Endothelial cell of umbilical vein (primary cell): ENCODE results near the gene CTNNA2. TPM values are rescaled to one million over a fixed set of nuclear protein-coding genes. Genes with fewer than 3 reads are reported as not detected.

Experiments
- BruUV-seq: library from RNA; stranded (reverse); fragments of 400-500 nt; replicated peaks from 2 replicates; lab custom pipeline; 2021; lab: Mats Ljungman, UMichigan
- CTCF ChIA-PET: fragments of 300-600, 350-600 bp; sonication (Branson Sonifier 250); formaldehyde crosslinking; loops from one replicate; lab custom pipeline; 2021; ENCODE audit warnings: antibody characterized with exemption, inconsistent platforms; lab: Charles Lee
- POLR2A ChIA-PET: fragments of 300-600, 350-600 bp; sonication (Branson Sonifier 250); formaldehyde crosslinking; loops from one replicate; lab custom pipeline; 2021; ENCODE audit warnings: antibody characterized with exemption, inconsistent platforms; lab: Charles Lee
- DNase-seq: peaks from one replicate; pipeline ENCODE4 v3.0.0-alpha.2; 2011; ENCODE audit warnings: low read depth, low spot score
- FAIRE-seq: peaks from 2 replicates; lab custom pipeline; 2011; peaks lifted over from hg19 to GRCh38; lab: Jason Lieb, UNC
- H2AFZ ChIP-seq: 2 replicates; pipeline ENCODE4 v1.6.0; 2012; ENCODE audit warnings: low read depth, low read length, control low read depth, inconsistent platforms
- H3K27ac ChIP-seq: 2 replicates; pipeline ENCODE4 v1.5.1; 2011; ENCODE audit warnings: low read depth, mild to moderate bottlenecking, control low read depth, low read length, moderate library complexity; ENCODE audit not compliant: insufficient read depth
- H3K27me3 ChIP-seq, 2 experiments: 2 replicates each; pipeline versions ENCODE4 v1.6.0 to v1.6.1; 2011; ENCODE audit warnings: low read length in 2 of 2, mixed read lengths in 1 of 2; ENCODE audit not compliant: control insufficient read depth in 2 of 2, insufficient read depth in 2 of 2
- H3K36me3 ChIP-seq, 2 experiments: 2 replicates in 1 of 2; 3 replicates in 1 of 2; pipeline ENCODE4 v1.5.1; 2011; ENCODE audit warnings: low read length in 2 of 2, mild to moderate bottlenecking in 1 of 2, moderate library complexity in 1 of 2; ENCODE audit not compliant: control insufficient read depth in 2 of 2, insufficient read depth in 2 of 2; ENCODE audit errors: extremely low read depth in 1 of 2
- H3K4me1 ChIP-seq: 3 replicates; pipeline ENCODE4 v1.5.1; 2011; ENCODE audit warnings: mild to moderate bottlenecking, low read length; ENCODE audit not compliant: control insufficient read depth, insufficient read depth; ENCODE audit errors: extremely low read depth
- H3K4me2 ChIP-seq: 2 replicates; pipeline ENCODE4 v1.6.1; 2011; ENCODE audit warnings: low read length, control low read depth, mixed read lengths; ENCODE audit not compliant: insufficient read depth
- H3K4me3 ChIP-seq, 3 experiments: fragments of 200-600 bp in 1 of 3; sonication (generic), shearing (Covaris generic) in 1 of 3; replicated peaks in 1 of 3; 2 replicates each; pipeline ENCODE4 v1.5.1; 2011 to 2016; ENCODE audit warnings: control low read depth in 3 of 3, low read length in 3 of 3, mild to moderate bottlenecking in 2 of 3, inconsistent platforms in 1 of 3, low read depth in 1 of 3, moderate library complexity in 1 of 3; ENCODE audit not compliant: insufficient read depth in 1 of 3
- H3K79me2 ChIP-seq: 2 replicates; pipeline ENCODE4 v1.6.0; 2012; ENCODE audit warnings: low read length, inconsistent platforms; ENCODE audit not compliant: control insufficient read depth, insufficient read depth
- H3K9ac ChIP-seq: replicated peaks from 2 replicates; pipeline ENCODE3; 2011; ENCODE audit warnings: low read length, control low read depth; ENCODE audit not compliant: insufficient read depth; ENCODE audit errors: extremely low read depth
- H3K9me1 ChIP-seq: replicated peaks from 3 replicates; pipeline ENCODE4 v1.6.0; 2011; ENCODE audit warnings: mild to moderate bottlenecking, low read length; ENCODE audit not compliant: control insufficient read depth, insufficient read depth; ENCODE audit errors: extremely low read depth
- H3K9me3 ChIP-seq: replicated peaks from 2 replicates; pipeline ENCODE4 v1.5.1; 2012; ENCODE audit warnings: low read length, inconsistent platforms; ENCODE audit not compliant: control insufficient read depth, insufficient read depth
- H4K20me1 ChIP-seq: replicated peaks from 2 replicates; pipeline ENCODE3; 2011; ENCODE audit warnings: mild to moderate bottlenecking, low read length; ENCODE audit not compliant: control insufficient read depth, insufficient read depth; ENCODE audit errors: extremely low read depth
- EZH2 ChIP-seq: IDR thresholded peaks from 2 replicates; pipeline ENCODE4 v1.6.1; 2012; ENCODE audit warnings: borderline replicate concordance, low read depth, mild to moderate bottlenecking, moderate library complexity, low read length, inconsistent platforms; ENCODE audit not compliant: severe bottlenecking
- FOS ChIP-seq: IDR thresholded peaks from 2 replicates; pipeline ENCODE4 v1.6.1; 2011; ENCODE audit warnings: mild to moderate bottlenecking, low read length, moderate library complexity, borderline replicate concordance; ENCODE audit not compliant: insufficient read depth
- GATA2 ChIP-seq: IDR thresholded peaks from 2 replicates; pipeline ENCODE4 v1.7.0; 2011; ENCODE audit warnings: low read depth, mild to moderate bottlenecking, moderate library complexity, mixed read lengths, low read length; ENCODE audit not compliant: insufficient read length, insufficient read depth
- JUN ChIP-seq: IDR thresholded peaks from 2 replicates; pipeline ENCODE4 v1.6.1; 2011; ENCODE audit warnings: borderline replicate concordance, low read depth; ENCODE audit not compliant: insufficient read length, insufficient read depth
- MAX ChIP-seq: IDR thresholded peaks from 2 replicates; pipeline ENCODE4 v1.6.1; 2011; ENCODE audit not compliant: insufficient read depth, insufficient read length
- MYC ChIP-seq: IDR thresholded peaks from one replicate; pipeline ENCODE4 v1.6.1; 2011; ENCODE audit warnings: mild to moderate bottlenecking, low read depth, low read length
- POLR2A ChIP-seq: IDR thresholded peaks from 2 replicates; pipeline ENCODE4 v1.6.1; 2012; ENCODE audit warnings: low read depth, mild to moderate bottlenecking, control low read depth, low read length
- POLR2AphosphoS5 ChIP-seq: IDR thresholded peaks from 2 replicates; pipeline ENCODE4 v1.6.1; 2012; ENCODE audit warnings: low read depth, mild to moderate bottlenecking, control low read depth, low read length, moderate library complexity; ENCODE audit not compliant: insufficient read depth
- dilution Hi-C: fragments of 300-500 bp; cut with MboI; formaldehyde crosslinking; loops from one replicate; pipeline ENCODE4 v1.15.0; 2019; ENCODE audit warnings: low sequenced_read_pairs; ENCODE audit not compliant: extremely low pct_ligation_motif_present
- intact Hi-C: fragments of 100-400 bp; cut with micrococcal nuclease; formaldehyde crosslinking; loops from one replicate; pipeline ENCODE4 v1.10.0; 2022
- polyA plus RNA-seq, 4 experiments: library from polyadenylated mRNA; depleted of rRNA in 3 of 4; stranded (reverse) in 3 of 4; unstranded in 1 of 4; fragments of >200 nt; gene quantifications; 2 replicates each; pipeline versions ENCODE4 v1.2.1 to v1.2.3, GENCODE V29; 2011 to 2012; ENCODE audit warnings: missing spikeins in 1 of 4
- total RNA-seq: library from RNA; stranded (reverse); gene quantifications from 2 replicates; pipeline ENCODE4 v1.2.3, GENCODE V29; 2021
- TF ChIP-seq, protein P1 (sequence below), 2 donors: IDR thresholded peaks; 1 replicate in 1 of 2; 2 replicates in 1 of 2; pipeline ENCODE4 v1.5.1; 2011; ENCODE audit warnings: low read length in 2 of 2, mild to moderate bottlenecking in 2 of 2, moderate library complexity in 2 of 2, control low read depth in 1 of 2, inconsistent platforms in 1 of 2, low read depth in 1 of 2; ENCODE audit not compliant: insufficient read depth in 1 of 2; ENCODE audit errors: extremely low read depth in 1 of 2

The CTNNA2 gene
- total and polyA plus RNA-seq, 2 donors (not counting 3 experiments of a cell fraction or from before 2014, with no cell fraction given): not detected

- Histone ChIP-seq H3K9ac (no peak overlapping the region), H3K9me3 (peaks cover 2% of the 10 kb centered on the region), H3K4me2 (no peak overlapping the region), H2AFZ (no peak overlapping the region), H3K27me3 (no peaks in the 10 kb centered on the region), H3K4me1 (no peaks in the 10 kb centered on the region), H3K27ac (no peak overlapping the region), H3K36me3 (no peaks in the 10 kb centered on the region), H3K9me1 (no peaks in the 10 kb centered on the region), H3K4me3 (no peak overlapping the region), H4K20me1 (no peaks in the 10 kb centered on the region), H3K79me2 (no peaks in the 10 kb centered on the region)
- intact Hi-C loops: no loop called here
- dilution Hi-C loops: no loop called here
- ChIA-PET POLR2A (no interaction called here), CTCF (no interaction called here)
- FAIRE-seq (no peak), DNase-seq (no peak)
- TF ChIP-seq MAX (no peak), POLR2AphosphoS5 (no peak), JUN (no peak), GATA2 (no peak), POLR2A (no peak), FOS (no peak), EZH2 (no peak), MYC (no peak)
- TF ChIP-seq, protein P1, sequence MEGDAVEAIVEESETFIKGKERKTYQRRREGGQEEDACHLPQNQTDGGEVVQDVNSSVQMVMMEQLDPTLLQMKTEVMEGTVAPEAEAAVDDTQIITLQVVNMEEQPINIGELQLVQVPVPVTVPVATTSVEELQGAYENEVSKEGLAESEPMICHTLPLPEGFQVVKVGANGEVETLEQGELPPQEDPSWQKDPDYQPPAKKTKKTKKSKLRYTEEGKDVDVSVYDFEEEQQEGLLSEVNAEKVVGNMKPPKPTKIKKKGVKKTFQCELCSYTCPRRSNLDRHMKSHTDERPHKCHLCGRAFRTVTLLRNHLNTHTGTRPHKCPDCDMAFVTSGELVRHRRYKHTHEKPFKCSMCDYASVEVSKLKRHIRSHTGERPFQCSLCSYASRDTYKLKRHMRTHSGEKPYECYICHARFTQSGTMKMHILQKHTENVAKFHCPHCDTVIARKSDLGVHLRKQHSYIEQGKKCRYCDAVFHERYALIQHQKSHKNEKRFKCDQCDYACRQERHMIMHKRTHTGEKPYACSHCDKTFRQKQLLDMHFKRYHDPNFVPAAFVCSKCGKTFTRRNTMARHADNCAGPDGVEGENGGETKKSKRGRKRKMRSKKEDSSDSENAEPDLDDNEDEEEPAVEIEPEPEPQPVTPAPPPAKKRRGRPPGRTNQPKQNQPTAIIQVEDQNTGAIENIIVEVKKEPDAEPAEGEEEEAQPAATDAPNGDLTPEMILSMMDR (IDR thresholded peaks at IDR 0.05; ENCODE audit: extremely low read depth in 1 of 2, insufficient read depth in 1 of 2, low read depth in 1 of 2, low read length in 2 of 2): no peak
- BruUV-seq: no TSS peak
These were observed 925.8 kb downstream of the CTNNA2 start for GRCh38 chr2:80438686-80439085.
